GM13976 (cell line): Measurements from ENCODE around the gene DIPK1B.

ENCODE experiments used
- DNase-seq: peaks from one replicate; pipeline ENCODE4 v3.0.0; 2012; ENCODE audit warnings: low spot score
- in situ Hi-C: fragments of 300-500 bp; cut with MboI; formaldehyde crosslinking; loops from one replicate; pipeline ENCODE4 v1.12.0; 2022; ENCODE audit warnings: low sequenced_read_pairs, mixed read lengths, inconsistent platforms; ENCODE audit not compliant: unreplicated experiment
- TF ChIP-seq, protein P1 (sequence below): IDR thresholded peaks from 2 replicates; pipeline ENCODE4 v1.5.1; 2012; ENCODE audit warnings: borderline replicate concordance, mild to moderate bottlenecking; ENCODE audit not compliant: insufficient read depth; ENCODE audit errors: extremely low read depth, missing control alignments, control extremely low read depth

The DIPK1B gene

DNA sequence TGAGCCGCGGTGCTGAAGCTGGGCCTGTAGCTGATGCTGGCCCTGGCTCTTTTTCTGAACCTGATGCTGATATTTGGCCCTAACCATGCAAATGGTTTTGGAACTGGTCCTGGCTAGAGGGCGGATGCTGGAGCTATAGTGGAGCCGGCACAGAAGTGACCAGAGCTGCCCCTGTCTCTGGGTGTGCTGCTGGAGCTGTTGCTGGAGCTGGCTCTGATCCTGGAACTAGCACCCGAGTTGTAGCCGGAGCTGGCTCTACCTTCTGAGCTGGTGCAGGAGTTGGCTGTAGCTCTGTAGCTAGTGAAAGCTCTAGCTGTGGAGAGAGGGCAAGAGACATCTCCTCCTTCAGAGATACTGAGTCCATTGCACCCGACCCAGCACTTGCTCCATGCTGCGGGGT lies 17.6 kb downstream of the DIPK1B start:
- in situ Hi-C loops = no loop called here
- TF ChIP-seq, protein P1, sequence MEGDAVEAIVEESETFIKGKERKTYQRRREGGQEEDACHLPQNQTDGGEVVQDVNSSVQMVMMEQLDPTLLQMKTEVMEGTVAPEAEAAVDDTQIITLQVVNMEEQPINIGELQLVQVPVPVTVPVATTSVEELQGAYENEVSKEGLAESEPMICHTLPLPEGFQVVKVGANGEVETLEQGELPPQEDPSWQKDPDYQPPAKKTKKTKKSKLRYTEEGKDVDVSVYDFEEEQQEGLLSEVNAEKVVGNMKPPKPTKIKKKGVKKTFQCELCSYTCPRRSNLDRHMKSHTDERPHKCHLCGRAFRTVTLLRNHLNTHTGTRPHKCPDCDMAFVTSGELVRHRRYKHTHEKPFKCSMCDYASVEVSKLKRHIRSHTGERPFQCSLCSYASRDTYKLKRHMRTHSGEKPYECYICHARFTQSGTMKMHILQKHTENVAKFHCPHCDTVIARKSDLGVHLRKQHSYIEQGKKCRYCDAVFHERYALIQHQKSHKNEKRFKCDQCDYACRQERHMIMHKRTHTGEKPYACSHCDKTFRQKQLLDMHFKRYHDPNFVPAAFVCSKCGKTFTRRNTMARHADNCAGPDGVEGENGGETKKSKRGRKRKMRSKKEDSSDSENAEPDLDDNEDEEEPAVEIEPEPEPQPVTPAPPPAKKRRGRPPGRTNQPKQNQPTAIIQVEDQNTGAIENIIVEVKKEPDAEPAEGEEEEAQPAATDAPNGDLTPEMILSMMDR = no peak
- no peak for DNase-seq

DNA sequence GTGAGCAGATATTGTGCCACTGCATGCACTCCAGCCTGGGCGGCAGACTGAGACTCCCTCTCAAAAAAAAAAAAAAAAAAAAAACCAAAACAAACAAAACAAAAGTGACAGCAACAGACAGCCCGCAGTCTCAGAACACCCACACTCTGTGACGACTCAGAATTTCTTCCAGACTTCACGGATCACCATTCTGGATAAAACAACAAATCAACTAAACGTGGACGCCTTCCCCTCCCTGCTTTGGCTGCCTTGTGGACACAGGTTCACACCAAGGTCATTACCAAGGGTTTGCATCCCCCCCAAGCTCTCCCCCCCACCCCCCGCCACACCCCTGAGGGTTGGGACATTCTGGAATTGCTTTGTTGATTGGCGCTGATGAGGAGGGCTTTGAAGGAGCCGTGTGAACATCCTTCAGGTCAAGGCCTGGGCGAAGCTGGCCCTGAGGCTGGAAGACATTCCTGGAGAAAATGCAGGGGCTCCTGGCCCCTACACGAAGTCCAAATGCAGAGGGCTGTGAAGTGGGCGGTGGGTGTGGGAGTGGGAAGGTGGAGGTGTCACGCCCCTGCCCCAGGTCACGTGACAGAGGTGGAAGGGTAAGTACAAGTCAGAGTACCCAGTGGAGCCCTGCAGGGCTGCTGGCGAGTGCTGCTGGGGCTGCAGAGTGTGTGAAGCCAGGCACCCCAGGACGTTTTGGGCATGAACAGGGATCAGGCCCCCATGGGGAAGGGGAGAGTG lies 20.2 kb downstream of the DIPK1B start:
- TF ChIP-seq, protein P1 = no peak
- no peak for DNase-seq
- in situ Hi-C loops = no loop called here

DNA sequence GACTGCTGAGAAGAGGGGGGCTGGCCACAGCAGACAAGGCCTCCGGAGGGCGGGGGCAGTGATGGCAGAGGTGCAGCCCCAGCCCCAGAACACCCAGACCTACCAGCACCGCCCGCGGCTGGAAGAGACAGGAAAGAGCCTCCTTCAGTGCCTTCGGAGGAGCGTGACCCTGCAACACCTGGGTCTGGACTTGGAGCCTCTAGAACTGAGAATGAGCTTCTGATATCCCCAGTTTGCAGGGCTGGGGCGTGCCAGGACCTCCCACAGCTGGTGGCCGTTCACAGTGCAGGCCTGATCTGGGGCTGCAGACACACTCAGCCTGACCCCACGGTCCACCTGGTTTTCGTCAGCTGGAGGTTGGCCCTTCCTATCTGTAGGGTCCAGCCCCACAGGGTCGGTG lies 21.2 kb downstream of the DIPK1B start:
- no peak for DNase-seq
- TF ChIP-seq, protein P1 = no peak
- in situ Hi-C loops = no loop called here

DNA sequence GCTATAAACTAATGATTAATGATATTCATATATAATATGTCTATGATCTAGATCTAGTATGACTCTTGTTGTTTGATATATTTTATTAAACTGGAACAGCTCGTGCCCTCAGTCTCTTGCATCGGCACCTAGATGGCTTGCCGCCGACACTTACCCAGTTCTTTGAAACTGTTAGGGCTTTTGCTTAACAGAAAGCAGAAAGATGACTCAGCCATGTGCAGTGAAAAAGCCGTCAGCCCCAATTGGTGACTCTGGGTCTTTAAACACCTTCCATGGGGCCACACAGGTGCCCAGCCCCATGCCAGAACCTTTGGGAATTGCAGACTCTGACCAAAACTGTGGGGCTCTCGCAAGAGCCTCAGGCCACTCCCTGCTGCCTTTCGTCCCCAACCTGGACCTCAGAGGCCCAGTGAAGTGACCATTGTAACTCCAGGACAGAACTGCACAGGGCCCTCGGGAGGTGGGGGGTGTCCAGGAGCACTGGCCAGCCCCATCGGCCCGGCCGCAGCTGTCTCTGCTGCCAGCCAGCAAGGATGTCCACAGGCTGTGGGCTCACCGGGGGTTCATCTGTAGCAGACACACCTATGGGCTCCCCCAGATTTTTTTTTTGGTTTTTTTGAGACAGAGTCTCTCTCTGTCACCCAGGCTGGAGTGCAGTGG lies 22.6 kb downstream of the DIPK1B start:
- TF ChIP-seq, protein P1 = no peak
- no peak for DNase-seq
- in situ Hi-C loops = no loop called here

DNA sequence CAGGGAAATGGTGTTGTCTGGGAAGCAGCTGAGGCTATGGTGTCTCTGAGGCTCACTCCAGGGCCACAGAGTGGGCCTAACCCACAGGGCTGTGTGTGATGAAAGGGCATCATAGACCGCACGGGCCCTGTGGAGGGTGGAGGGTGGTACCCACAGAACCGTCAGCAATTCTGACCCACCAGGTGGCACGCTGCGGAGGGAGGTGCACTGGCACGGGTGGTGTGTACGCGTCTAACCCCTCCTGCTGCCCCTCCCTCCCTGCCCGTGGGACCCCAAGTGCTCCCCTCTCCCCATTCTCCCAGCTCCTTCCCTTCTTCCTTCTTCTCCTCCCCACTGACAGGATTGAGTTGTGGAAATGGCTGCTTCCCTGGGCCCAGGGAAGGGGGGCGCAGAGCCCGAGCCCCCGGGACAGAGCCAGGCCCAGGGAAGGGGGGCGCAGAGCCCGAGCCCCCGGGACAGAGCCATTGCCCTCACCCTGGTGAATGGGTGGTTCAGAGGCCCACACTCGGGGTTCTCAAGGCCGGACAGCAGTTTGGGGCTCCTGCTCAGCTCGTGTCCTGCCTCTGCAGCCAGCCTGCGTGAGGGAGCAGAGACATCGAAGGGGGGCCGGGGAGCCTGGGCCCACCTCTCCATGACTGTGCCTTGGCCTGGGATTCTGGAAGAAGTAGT lies 23.6 kb downstream of the DIPK1B start:
- in situ Hi-C loops = no loop called here
- TF ChIP-seq, protein P1 = no peak
- DNase-seq = no peak

DNA sequence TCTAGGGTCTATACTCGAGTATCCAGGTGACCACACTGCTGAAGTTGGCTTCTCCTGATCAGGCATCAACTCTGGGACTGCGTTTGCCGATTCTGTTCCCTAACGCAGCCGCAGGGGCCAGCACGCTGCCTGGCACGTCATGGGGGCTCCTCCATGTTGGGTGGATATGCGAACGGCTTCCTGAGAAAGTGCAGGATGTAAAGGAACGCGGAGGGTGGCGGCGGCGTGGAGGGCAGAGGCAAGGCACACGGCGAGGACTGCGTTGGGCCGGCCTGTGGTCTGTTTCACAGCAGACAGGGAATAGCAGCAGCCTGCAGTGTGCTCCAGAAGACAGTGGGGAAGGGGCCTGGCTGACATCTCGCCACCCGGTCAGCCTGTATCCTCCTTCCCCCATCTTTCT lies 26.6 kb downstream of the DIPK1B start:
- no peak for DNase-seq
- in situ Hi-C loops = no loop called here
- TF ChIP-seq, protein P1 = no peak
